Prostate gland (tissue), 2 donors: ENCODE data around the gene OR2M7.

Experiments used
- POLR2A ChIP-seq: fragments of 450-650 bp; IDR thresholded peaks from one replicate; pipeline ENCODE4 v1.6.1; 2016; ENCODE audit warnings: antibody characterized with exemption, mild to moderate bottlenecking
- TF ChIP-seq, protein P1 (sequence below), 4 experiments: fragments of 200-600 bp in 2 of 4; fragments of 450-650 bp in 2 of 4; sonication (generic) in 2 of 4; IDR thresholded peaks; 1 replicate in 3 of 4; 2 replicates in 1 of 4; pipeline ENCODE4 v1.5.1; 2016 to 2019; ENCODE audit warnings: antibody characterized with exemption in 4 of 4, mild to moderate bottlenecking in 2 of 4, moderate library complexity in 2 of 4

DNA sequence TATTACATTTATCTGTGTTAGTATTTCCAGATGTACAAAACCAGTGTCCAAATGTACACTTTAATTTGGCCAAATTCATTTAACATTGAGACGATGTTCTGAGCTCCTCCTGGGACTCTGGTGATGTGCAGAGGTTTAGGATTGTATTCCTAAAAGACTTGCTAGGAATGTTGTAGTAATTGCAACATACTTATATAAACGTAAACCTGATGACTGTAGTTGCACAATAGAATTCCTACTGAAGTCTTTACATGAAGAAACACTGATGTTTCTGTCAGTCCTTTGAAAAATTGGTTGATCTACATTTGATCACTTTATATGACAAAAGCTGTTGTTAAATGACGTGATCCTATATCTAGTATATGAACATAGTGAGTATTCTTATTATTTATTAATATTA is 19.1 kb upstream of the OR2M7 start:
- TF ChIP-seq POLR2A, result no peak
- TF ChIP-seq, protein P1, sequence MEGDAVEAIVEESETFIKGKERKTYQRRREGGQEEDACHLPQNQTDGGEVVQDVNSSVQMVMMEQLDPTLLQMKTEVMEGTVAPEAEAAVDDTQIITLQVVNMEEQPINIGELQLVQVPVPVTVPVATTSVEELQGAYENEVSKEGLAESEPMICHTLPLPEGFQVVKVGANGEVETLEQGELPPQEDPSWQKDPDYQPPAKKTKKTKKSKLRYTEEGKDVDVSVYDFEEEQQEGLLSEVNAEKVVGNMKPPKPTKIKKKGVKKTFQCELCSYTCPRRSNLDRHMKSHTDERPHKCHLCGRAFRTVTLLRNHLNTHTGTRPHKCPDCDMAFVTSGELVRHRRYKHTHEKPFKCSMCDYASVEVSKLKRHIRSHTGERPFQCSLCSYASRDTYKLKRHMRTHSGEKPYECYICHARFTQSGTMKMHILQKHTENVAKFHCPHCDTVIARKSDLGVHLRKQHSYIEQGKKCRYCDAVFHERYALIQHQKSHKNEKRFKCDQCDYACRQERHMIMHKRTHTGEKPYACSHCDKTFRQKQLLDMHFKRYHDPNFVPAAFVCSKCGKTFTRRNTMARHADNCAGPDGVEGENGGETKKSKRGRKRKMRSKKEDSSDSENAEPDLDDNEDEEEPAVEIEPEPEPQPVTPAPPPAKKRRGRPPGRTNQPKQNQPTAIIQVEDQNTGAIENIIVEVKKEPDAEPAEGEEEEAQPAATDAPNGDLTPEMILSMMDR (IDR thresholded peaks at IDR 0.05), result no peak
